MCF 10A (cell line): ENCODE data around the gene IL16. TPM values are rescaled to one million over a fixed set of nuclear protein-coding genes. Genes with fewer than 3 reads are reported as not detected.

Source experiments
- BruUV-seq: library from RNA; stranded (reverse); fragments of 400-500 nt; replicated peaks from 2 replicates; lab custom pipeline; 2021; lab: Mats Ljungman, UMichigan
- CTCF ChIA-PET: fragments of 300-600 bp; sonication (Branson Sonifier 250); formaldehyde crosslinking; extraction: SDS; loops from one replicate; lab custom pipeline; 2021; ENCODE audit warnings: antibody characterized with exemption, inconsistent platforms; lab: Yijun Ruan, JAX
- POLR2A ChIA-PET: fragments of 300-600, 350-650 bp; sonication (Branson Sonifier 250); formaldehyde crosslinking; extraction: SDS; loops from one replicate; lab custom pipeline; 2020; ENCODE audit warnings: antibody characterized with exemption, inconsistent platforms; lab: Yijun Ruan, JAX
- DNase-seq: peaks from one replicate; pipeline ENCODE4 v3.0.0-alpha.2; 2018; ENCODE audit not compliant: unreplicated experiment
- H3K27ac Mint-ChIP-seq: one replicate; pipeline ENCODE4 v1.8.0; 2022; ENCODE audit warnings: mild to moderate bottlenecking, low read depth, mixed read lengths; ENCODE audit not compliant: unreplicated experiment
- H3K27me3 Mint-ChIP-seq: one replicate; pipeline ENCODE4 v1.8.0; 2022; ENCODE audit warnings: mixed read lengths; ENCODE audit not compliant: insufficient read depth, unreplicated experiment
- H3K36me3 Mint-ChIP-seq: one replicate; pipeline ENCODE4 v1.8.0; 2022; ENCODE audit warnings: mild to moderate bottlenecking, moderate library complexity, mixed read lengths; ENCODE audit not compliant: insufficient read depth, unreplicated experiment
- H3K4me1 Mint-ChIP-seq: one replicate; pipeline ENCODE4 v1.8.0; 2022; ENCODE audit warnings: mixed read lengths; ENCODE audit not compliant: insufficient read depth, unreplicated experiment
- H3K4me3 Mint-ChIP-seq: one replicate; pipeline ENCODE4 v1.8.0; 2022; ENCODE audit warnings: mild to moderate bottlenecking, moderate library complexity, mixed read lengths; ENCODE audit not compliant: unreplicated experiment
- H3K9me3 Mint-ChIP-seq: one replicate; pipeline ENCODE4 v1.8.0; 2022; ENCODE audit warnings: mixed read lengths; ENCODE audit not compliant: unreplicated experiment
- intact Hi-C: fragments of 100-400 bp; cut with micrococcal nuclease; formaldehyde crosslinking; loops from 2 replicates; pipeline ENCODE4 v1.14.1; 2022
- total RNA-seq: library from RNA; stranded (reverse); gene quantifications from 2 replicates; pipeline ENCODE4 v1.2.3, GENCODE V29; 2022
- TF ChIP-seq, protein P1 (sequence below): fragments of 200-600 bp; IDR thresholded peaks from one replicate; pipeline ENCODE4 v1.8.0; 2022; ENCODE audit warnings: antibody characterized with exemption, mild to moderate bottlenecking; ENCODE audit not compliant: unreplicated experiment

The IL16 gene
- total RNA-seq, 1 experiment from 2014 or later, result 0.72 TPM

- Mint-ChIP-seq H3K27ac (no peak overlapping the region), H3K9me3 (no peaks in the 10 kb centered on the region), H3K4me3 (no peak overlapping the region), H3K36me3 (no peaks in the 10 kb centered on the region), H3K4me1 (peaks cover 18% of the 10 kb centered on the region), H3K27me3 (no peaks in the 10 kb centered on the region)
- ChIA-PET POLR2A (interaction anchor here (0.6 kb wide), 1 partner anchor 254 kb away, joined by 4 read pairs; no protein-coding TSS in a partner anchor), CTCF (interaction anchor here (0.7 to 6.7 kb wide), 10 partner anchors 10 to 152 kb away, joined by 4 to 75 read pairs (median 8); no protein-coding TSS in a partner anchor)
- DNase-seq, result peak; percentile 45
- BruUV-seq, result no TSS peak
- TF ChIP-seq, protein P1, sequence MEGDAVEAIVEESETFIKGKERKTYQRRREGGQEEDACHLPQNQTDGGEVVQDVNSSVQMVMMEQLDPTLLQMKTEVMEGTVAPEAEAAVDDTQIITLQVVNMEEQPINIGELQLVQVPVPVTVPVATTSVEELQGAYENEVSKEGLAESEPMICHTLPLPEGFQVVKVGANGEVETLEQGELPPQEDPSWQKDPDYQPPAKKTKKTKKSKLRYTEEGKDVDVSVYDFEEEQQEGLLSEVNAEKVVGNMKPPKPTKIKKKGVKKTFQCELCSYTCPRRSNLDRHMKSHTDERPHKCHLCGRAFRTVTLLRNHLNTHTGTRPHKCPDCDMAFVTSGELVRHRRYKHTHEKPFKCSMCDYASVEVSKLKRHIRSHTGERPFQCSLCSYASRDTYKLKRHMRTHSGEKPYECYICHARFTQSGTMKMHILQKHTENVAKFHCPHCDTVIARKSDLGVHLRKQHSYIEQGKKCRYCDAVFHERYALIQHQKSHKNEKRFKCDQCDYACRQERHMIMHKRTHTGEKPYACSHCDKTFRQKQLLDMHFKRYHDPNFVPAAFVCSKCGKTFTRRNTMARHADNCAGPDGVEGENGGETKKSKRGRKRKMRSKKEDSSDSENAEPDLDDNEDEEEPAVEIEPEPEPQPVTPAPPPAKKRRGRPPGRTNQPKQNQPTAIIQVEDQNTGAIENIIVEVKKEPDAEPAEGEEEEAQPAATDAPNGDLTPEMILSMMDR, result peak; percentile 54
- intact Hi-C loops, result loop anchor here (1.0 kb wide), 2 partner anchors 102 to 151 kb away; no protein-coding TSS in a partner anchor
These were observed 60.2 kb downstream of the IL16 start for GRCh38 chr15:81256916-81257315.

DNA sequence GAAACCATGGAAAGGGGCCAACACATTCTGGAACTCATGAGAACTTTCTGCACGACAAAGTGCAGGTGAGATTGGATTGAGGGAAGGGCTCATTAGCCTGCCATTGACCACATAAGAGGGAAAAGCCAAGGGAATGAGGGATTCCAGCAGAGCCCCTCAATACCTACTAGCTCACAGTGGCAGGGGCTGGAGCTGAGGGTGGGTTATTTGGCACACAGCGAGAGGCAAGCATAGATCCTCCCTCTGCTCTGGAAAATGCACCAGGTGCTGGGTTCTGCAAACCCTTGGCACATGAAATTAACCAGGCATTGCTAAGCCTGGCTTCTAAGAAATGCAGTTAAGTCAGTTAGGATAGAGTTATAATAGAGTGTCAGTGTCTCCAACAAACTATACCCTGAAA, 60.8 kb downstream of the IL16 start:
- H3K36me3 Mint-ChIP-seq, result no peaks in the 10 kb centered on the region
- no peak overlapping the region for H3K4me3 Mint-ChIP-seq
- intact Hi-C loops, result loop anchor here (1.0 kb wide), 2 partner anchors 102 to 151 kb away; no protein-coding TSS in a partner anchor
- no peaks in the 10 kb centered on the region for H3K27me3 Mint-ChIP-seq
- peaks cover 18% of the 10 kb centered on the region for H3K4me1 Mint-ChIP-seq
- TF ChIP-seq, protein P1, result no peak
- no peak for DNase-seq
- POLR2A ChIA-PET, result no interaction called here
- CTCF ChIA-PET, result interaction anchor here (0.6 to 6.7 kb wide), 7 partner anchors 9 to 153 kb away, joined by 3 to 75 read pairs (median 11); no protein-coding TSS in a partner anchor
- BruUV-seq, result no TSS peak
- no peak overlapping the region for H3K27ac Mint-ChIP-seq
- no peaks in the 10 kb centered on the region for H3K9me3 Mint-ChIP-seq

DNA sequence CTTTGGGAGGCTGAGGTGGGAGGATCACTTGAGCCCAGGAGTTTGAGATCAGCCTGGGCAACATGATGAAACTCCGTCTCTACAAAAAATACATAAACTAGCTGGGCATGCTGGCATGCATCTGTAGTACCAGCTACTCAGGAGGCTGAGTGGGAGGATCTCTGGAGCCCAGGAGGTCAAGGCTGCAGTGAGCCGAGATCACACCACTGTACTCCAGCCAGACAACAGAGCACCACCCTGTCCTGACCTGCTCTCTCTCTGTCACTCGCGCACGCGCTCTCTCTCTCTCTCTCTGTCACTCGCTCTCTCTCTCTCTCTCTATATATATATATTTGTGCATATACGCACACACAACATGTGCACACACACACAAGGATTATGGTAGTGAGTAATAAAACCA, 61.8 kb downstream of the IL16 start:
- intact Hi-C loops, result no loop called here
- H3K9me3 Mint-ChIP-seq, result no peaks in the 10 kb centered on the region
- TF ChIP-seq, protein P1, result no peak
- CTCF ChIA-PET, result interaction anchor here (1.8 to 6.7 kb wide), 5 partner anchors 8 to 154 kb away, joined by 6 to 75 read pairs (median 26); no protein-coding TSS in a partner anchor
- POLR2A ChIA-PET, result no interaction called here
- no peak overlapping the region for H3K27ac Mint-ChIP-seq
- H3K36me3 Mint-ChIP-seq, result no peaks in the 10 kb centered on the region
- no peaks in the 10 kb centered on the region for H3K27me3 Mint-ChIP-seq
- BruUV-seq, result no TSS peak
- no peak for DNase-seq
- peaks cover 18% of the 10 kb centered on the region for H3K4me1 Mint-ChIP-seq
- H3K4me3 Mint-ChIP-seq, result no peak overlapping the region

GRCh38 chr15:81259760-81260298, 63.1 kb downstream of the IL16 start:
- no peaks in the 10 kb centered on the region for H3K36me3 Mint-ChIP-seq
- no peak for DNase-seq
- ChIA-PET POLR2A (interaction anchor here (1.4 kb wide), 1 partner anchor 104 kb away, joined by 4 read pairs; no protein-coding TSS in a partner anchor), CTCF (interaction anchor here (1.2 to 6.7 kb wide), 6 partner anchors 15 to 155 kb away, joined by 3 to 75 read pairs (median 10); no protein-coding TSS in a partner anchor)
- intact Hi-C loops, result no loop called here
- H3K27ac Mint-ChIP-seq, result no peak overlapping the region
- TF ChIP-seq, protein P1, result no peak
- no TSS peak for BruUV-seq
- H3K9me3 Mint-ChIP-seq, result no peaks in the 10 kb centered on the region
- H3K4me3 Mint-ChIP-seq, result no peak overlapping the region
- no peaks in the 10 kb centered on the region for H3K27me3 Mint-ChIP-seq
- peaks cover 18% of the 10 kb centered on the region for H3K4me1 Mint-ChIP-seq
